Umbilical cord (tissue), 2 donors: ENCODE results near the gene SPINT1. TPM values are rescaled to one million over a fixed set of nuclear protein-coding genes. Genes with fewer than 3 reads are reported as not detected.

ENCODE experiments used
- DNase-seq: peaks from one replicate; pipeline ENCODE4 v3.0.0-alpha.2; 2015; ENCODE audit warnings: low spot score
- total RNA-seq: library from RNA; depleted of rRNA; stranded (reverse); fragments of >200 nt; gene quantifications from one replicate; pipeline ENCODE4 v1.2.3, GENCODE V29; 2014; ENCODE audit warnings: low replicate concordance; ENCODE audit not compliant: insufficient read depth

The SPINT1 gene
- total RNA-seq, 1 donor from 2014 or later, result 16.6 TPM

- DNase-seq, result peak; percentile 63
Observed at GRCh38 chr15:40891810-40892446, 48.1 kb downstream of the SPINT1 start.

- no peak for DNase-seq
Observed at GRCh38 chr15:40892447-40893012, 48.7 kb downstream of the SPINT1 start.

GRCh38 chr15:40893019-40893670, 49.3 kb downstream of the SPINT1 start:
- DNase-seq, result no peak

DNA sequence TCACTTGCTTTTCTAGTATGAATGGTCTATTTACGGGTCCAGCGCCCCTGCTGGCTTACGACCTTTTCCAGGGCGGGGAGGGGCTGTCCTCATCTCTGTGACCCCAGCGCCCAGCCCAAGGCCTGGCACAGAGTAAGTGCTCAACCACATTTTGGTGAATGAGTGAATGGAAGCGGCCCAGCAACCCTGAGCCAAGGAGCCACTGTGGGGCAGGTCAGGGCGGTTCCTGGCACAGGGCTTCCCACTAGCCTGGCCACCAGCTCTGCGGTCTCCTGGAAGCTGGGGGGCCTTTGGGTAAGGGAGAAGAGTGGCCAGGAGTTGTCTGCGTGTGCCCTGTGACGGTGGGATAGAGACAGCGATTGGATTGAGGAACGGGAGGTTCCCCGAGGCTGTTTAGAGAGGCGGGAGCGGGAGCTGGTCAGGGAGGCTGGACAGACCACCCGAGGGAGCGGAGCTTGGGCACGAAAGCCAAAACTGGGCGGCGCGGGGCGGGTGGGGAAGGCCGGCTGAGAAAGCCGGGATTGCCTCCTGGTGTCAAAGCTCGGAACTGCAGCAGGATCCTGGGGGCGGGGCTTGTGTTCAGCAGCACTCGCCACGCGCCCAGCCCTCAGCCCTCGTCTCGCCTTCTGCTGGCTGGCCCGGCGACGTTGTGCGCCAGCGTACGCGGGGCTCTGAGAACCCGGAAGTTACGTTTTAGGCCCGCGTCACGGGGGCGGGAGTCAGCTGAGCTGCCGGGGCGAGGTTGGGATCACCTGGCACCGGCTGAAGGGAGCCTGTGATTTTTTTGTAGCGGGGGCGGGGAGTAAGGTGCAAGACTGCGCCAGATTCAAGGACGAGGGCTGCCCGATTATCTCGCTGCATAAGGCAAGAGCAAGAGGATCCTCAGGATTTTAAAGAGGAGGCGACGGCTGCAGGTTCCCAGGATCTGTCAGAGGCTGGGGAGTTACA, 50.2 kb downstream of the SPINT1 start, which contains the start of gene VPS18:
TSS of gene VPS18 (plus strand) at position 718 of the 948 bp plus-strand sequence. CDS start 319 bp downstream, outside the sequence.
- DNase-seq, result peak; percentile 98

DNA sequence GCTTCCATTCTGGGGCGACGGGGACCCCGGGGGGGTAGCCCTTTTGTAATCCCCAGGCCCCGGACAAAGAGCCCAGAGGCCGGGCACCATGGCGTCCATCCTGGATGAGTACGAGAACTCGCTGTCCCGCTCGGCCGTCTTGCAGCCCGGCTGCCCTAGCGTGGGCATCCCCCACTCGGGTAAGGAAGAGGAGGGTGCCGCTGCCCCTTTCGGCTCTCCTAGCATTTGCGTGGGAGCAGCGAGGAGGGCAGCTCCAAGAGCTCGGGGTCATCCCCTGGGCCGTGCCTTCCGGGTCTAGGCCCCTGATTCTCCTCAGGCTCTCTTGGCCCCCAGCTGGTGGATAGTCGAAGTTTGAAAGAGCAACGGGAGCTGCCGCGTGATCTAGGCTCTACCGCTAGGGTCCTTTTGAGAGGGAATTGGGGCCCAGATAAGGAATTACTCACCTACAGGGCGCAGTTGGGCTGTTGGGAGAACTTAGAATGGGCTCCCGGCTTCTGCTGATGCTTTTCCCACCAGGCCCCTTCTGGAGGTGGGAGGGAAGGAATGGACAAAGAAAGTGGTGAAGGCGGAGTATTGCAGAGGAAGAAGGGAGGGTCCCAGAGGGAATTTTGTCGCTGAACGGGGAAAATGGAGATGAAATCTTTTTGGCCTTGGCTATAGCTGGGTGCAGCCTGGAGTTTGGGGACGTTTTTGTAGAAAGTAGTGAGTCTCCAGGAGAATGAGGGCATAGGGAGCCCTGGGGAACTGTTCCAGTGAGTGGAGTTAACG, 51.0 kb downstream of the SPINT1 start:
- peak; percentile 67 for DNase-seq

- DNase-seq, result no peak
Observed at GRCh38 chr15:40899536-40900207, 55.8 kb downstream of the SPINT1 start.

DNA sequence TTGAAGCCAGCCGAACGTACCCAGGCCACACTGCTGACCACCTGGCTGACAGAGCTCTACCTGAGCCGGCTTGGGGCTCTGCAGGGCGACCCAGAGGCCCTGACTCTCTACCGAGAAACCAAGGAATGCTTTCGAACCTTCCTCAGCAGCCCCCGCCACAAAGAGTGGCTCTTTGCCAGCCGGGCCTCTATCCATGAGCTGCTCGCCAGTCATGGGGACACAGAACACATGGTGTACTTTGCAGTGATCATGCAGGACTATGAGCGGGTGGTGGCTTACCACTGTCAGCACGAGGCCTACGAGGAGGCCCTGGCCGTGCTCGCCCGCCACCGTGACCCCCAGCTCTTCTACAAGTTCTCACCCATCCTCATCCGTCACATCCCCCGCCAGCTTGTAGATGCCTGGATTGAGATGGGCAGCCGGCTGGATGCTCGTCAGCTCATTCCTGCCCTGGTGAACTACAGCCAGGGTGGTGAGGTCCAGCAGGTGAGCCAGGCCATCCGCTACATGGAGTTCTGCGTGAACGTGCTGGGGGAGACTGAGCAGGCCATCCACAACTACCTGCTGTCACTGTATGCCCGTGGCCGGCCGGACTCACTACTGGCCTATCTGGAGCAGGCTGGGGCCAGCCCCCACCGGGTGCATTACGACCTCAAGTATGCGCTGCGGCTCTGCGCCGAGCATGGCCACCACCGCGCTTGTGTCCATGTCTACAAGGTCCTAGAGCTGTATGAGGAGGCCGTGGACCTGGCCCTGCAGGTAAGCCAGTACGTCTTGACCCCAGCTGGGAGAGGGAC, 56.6 kb downstream of the SPINT1 start:
- DNase-seq, result no peak

DNA sequence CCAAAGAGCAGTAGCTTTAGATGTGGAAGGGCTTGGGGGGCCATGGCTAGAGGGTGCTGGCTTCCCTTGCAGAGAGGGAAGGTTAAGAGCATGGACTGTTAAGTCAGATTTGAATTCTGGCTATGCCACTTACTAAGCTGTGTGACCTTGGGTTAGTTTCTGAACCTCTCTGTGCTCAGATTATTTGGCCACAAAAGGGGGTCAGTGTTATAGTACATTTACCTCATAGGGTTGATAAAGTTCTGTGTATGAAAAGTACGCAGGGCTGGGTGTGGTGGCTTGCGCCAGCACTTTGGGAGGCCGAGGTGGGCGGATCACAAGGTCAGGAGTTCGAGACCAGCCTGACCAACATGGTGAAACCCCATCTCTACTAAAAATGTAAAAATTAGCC, 57.2 kb downstream of the SPINT1 start:
- DNase-seq, result no peak

GRCh38 chr15:40902605-40903561, 59.0 kb downstream of the SPINT1 start:
- DNase-seq, result peak; percentile 36

DNA sequence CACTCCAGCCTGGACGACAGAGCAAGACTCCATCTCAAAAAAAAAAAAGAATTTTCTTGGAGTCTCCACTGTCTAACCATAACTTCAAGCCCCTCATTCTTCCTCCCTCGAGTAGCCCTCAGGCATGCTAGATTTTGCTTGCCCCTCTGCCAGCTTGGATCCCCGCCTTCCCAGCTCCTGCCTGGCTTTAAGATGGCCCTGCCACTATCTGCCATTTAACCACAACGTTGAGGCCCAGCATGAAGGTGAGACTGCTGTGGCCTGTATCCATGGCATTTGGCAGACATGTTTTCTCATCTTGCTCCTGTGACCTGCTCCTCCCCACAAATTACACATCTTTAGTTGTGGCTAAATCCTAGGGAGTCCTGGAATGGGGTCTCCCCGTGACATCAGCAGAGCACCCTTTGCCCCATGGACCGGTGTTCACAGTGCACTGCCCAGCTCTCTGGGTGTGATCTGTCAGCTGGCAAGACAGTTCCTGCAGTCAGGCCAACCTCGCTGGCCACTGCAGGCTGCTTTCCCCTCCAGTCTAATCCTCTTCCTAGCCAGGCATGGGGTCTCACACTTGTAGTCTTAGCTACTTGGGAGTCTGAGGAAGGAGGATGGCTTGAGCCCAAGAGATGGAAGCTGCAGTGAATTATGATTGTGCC, 60.8 kb downstream of the SPINT1 start:
- no peak for DNase-seq

- peak; percentile 82 for DNase-seq
Observed at GRCh38 chr15:40906091-40906990, 62.5 kb downstream of the SPINT1 start.

DNA sequence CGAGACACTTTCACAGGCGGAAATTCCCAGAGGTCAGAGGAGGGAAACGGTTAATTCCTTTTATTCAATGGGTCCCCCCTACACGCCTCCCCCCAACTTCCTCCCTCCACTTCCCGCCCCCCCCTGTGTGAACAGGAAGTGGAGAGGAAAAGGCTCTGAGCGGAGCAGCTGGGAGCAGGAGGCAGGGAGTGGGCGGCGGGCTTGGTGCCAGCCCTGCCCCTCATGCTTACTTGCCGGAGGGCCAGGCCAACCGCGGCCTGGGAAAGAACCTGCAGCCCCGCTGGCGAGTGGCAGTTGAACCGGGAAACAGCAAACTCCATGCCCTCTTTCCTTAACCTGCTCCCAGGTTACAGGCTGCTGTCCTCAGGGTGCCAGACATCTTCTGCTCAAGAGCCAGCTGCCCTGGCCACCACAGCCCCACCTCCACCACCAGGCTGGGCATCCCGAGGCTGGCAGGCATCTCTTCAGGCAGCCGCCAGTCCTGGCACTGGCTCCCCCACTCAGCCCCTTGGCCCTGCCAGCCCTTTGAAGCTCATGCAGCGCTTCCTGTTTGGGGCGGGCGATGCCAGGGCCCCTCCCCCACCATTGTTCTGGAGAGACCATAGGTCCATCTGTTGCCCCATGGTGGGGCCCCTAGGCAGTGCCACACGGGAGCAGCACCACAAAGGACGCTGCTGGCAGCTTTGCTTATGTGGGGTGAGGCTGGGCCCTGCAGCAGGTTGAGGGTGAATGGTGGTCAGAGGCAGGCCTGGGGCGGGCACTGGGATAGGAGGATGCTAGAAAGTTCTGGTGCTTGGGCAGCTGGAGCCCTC, 63.3 kb downstream of the SPINT1 start:
- peak; percentile 55 for DNase-seq
